Measurements from ENCODE around the gene MT1A.

Gene MT1A

GRCh38 chr16:56637814-56638750 lies at the start of gene MT1A:
TSS of gene MT1A (plus strand) at chr16:56638666. CDS start at chr16:56638739, 73 bp downstream.
- Mint-ChIP-seq H3K27ac (no peak within 1 kb of the TSS), H3K4me3 (peak within 1 kb of the TSS; percentile 57), H3K36me3 (ENCODE audit: low read depth) (no peaks in the 10 kb centered on the region), H3K4me1 (ENCODE audit: low read depth) (peaks cover 31% of the 10 kb centered on the region), H3K27me3 (peaks cover 80% of the 10 kb centered on the region), H3K9me3 (no peaks in the 10 kb centered on the region)
- no peak for DNase-seq

- Mint-ChIP-seq H3K9me3 (no peaks in the 10 kb centered on the region), H3K36me3 (ENCODE audit: low read depth) (no peaks in the 10 kb centered on the region), H3K27me3 (peaks cover 46% of the 10 kb centered on the region), H3K4me3 (peak overlapping the region; percentile 74), H3K4me1 (ENCODE audit: low read depth) (peaks cover 13% of the 10 kb centered on the region), H3K27ac (no peak overlapping the region)
- no peak for DNase-seq
These were observed 49.7 kb upstream of the MT1A start for GRCh38 chr16:56588781-56589140.

GRCh38 chr16:56589141-56590039 lies 49.1 kb upstream of the MT1A start, which contains the start of gene MT3:
TSS of gene MT3 (plus strand) at chr16:56589528. CDS start at chr16:56589591, 63 bp downstream.
- Mint-ChIP-seq H3K36me3 (ENCODE audit: low read depth) (no peaks in the 10 kb centered on the region), H3K4me1 (ENCODE audit: low read depth) (peaks cover 13% of the 10 kb centered on the region), H3K27me3 (peaks cover 46% of the 10 kb centered on the region), H3K9me3 (no peaks in the 10 kb centered on the region), H3K4me3 (peak within 1 kb of the TSS; percentile 74), H3K27ac (no peak within 1 kb of the TSS)
- peak; percentile 55 for DNase-seq

GRCh38 chr16:56591377-56592060 lies 46.9 kb upstream of the MT1A start:
- Mint-ChIP-seq H3K27ac (no peak overlapping the region), H3K4me1 (ENCODE audit: low read depth) (peaks cover 13% of the 10 kb centered on the region), H3K9me3 (no peaks in the 10 kb centered on the region), H3K36me3 (ENCODE audit: low read depth) (no peaks in the 10 kb centered on the region), H3K27me3 (peaks cover 40% of the 10 kb centered on the region), H3K4me3 (no peak overlapping the region)
- no peak for DNase-seq

- Mint-ChIP-seq H3K4me3 (no peak overlapping the region), H3K27me3 (peaks cover 29% of the 10 kb centered on the region), H3K27ac (no peak overlapping the region), H3K4me1 (ENCODE audit: low read depth) (peaks cover 16% of the 10 kb centered on the region), H3K9me3 (no peaks in the 10 kb centered on the region), H3K36me3 (ENCODE audit: low read depth) (no peaks in the 10 kb centered on the region)
- DNase-seq, result no peak
These were observed 44.7 kb upstream of the MT1A start for GRCh38 chr16:56593573-56594291.

GRCh38 chr16:56594292-56594619 lies 44.2 kb upstream of the MT1A start:
- Mint-ChIP-seq H3K27ac (no peak overlapping the region), H3K4me1 (ENCODE audit: low read depth) (peaks cover 14% of the 10 kb centered on the region), H3K27me3 (peaks cover 25% of the 10 kb centered on the region), H3K9me3 (no peaks in the 10 kb centered on the region), H3K36me3 (ENCODE audit: low read depth) (no peaks in the 10 kb centered on the region), H3K4me3 (no peak overlapping the region)
- no peak for DNase-seq

GRCh38 chr16:56600398-56600999 lies 38.0 kb upstream of the MT1A start:
- H3K9me3 Mint-ChIP-seq, result no peaks in the 10 kb centered on the region
- H3K27me3 Mint-ChIP-seq, result peaks cover 11% of the 10 kb centered on the region
- H3K27ac Mint-ChIP-seq, result no peak overlapping the region
- no peak for DNase-seq
- no peak overlapping the region for H3K4me3 Mint-ChIP-seq
- peaks cover 4% of the 10 kb centered on the region for H3K4me1 Mint-ChIP-seq (ENCODE audit: low read depth)
- H3K36me3 Mint-ChIP-seq (ENCODE audit: low read depth), result no peaks in the 10 kb centered on the region

GRCh38 chr16:56601325-56601724 lies 37.1 kb upstream of the MT1A start:
- no peak overlapping the region for H3K27ac Mint-ChIP-seq
- H3K4me3 Mint-ChIP-seq, result no peak overlapping the region
- H3K36me3 Mint-ChIP-seq (ENCODE audit: low read depth), result no peaks in the 10 kb centered on the region
- H3K9me3 Mint-ChIP-seq, result no peaks in the 10 kb centered on the region
- DNase-seq, result no peak
- H3K27me3 Mint-ChIP-seq, result peaks cover 11% of the 10 kb centered on the region
- H3K4me1 Mint-ChIP-seq (ENCODE audit: low read depth), result peaks cover 10% of the 10 kb centered on the region

GRCh38 chr16:56603589-56603988 lies 34.9 kb upstream of the MT1A start:
- Mint-ChIP-seq H3K36me3 (ENCODE audit: low read depth) (peaks cover 2% of the 10 kb centered on the region), H3K4me1 (ENCODE audit: low read depth) (peaks cover 24% of the 10 kb centered on the region), H3K27ac (no peak overlapping the region), H3K4me3 (no peak overlapping the region), H3K27me3 (peaks cover 11% of the 10 kb centered on the region), H3K9me3 (no peaks in the 10 kb centered on the region)
- DNase-seq, result no peak

- Mint-ChIP-seq H3K4me1 (ENCODE audit: low read depth) (peaks cover 36% of the 10 kb centered on the region), H3K27ac (no peak overlapping the region), H3K4me3 (no peak overlapping the region), H3K36me3 (ENCODE audit: low read depth) (peaks cover 11% of the 10 kb centered on the region), H3K27me3 (peaks cover 11% of the 10 kb centered on the region), H3K9me3 (no peaks in the 10 kb centered on the region)
- DNase-seq, result no peak
These were observed 33.5 kb upstream of the MT1A start for GRCh38 chr16:56604966-56605365.

GRCh38 chr16:56605475-56605874 lies 33.0 kb upstream of the MT1A start:
- Mint-ChIP-seq H3K4me3 (no peak overlapping the region), H3K4me1 (ENCODE audit: low read depth) (peaks cover 41% of the 10 kb centered on the region), H3K36me3 (ENCODE audit: low read depth) (peaks cover 11% of the 10 kb centered on the region), H3K27me3 (peaks cover 6% of the 10 kb centered on the region), H3K27ac (no peak overlapping the region), H3K9me3 (no peaks in the 10 kb centered on the region)
- DNase-seq, result no peak

GRCh38 chr16:56606071-56606475 lies 32.4 kb upstream of the MT1A start:
- Mint-ChIP-seq H3K4me3 (no peak overlapping the region), H3K9me3 (no peaks in the 10 kb centered on the region), H3K36me3 (ENCODE audit: low read depth) (peaks cover 11% of the 10 kb centered on the region), H3K27ac (peak overlapping the region; percentile 30), H3K27me3 (peaks cover 2% of the 10 kb centered on the region), H3K4me1 (ENCODE audit: low read depth) (peaks cover 47% of the 10 kb centered on the region)
- DNase-seq, result no peak

GRCh38 chr16:56606476-56607108 lies 31.9 kb upstream of the MT1A start:
- Mint-ChIP-seq H3K4me1 (ENCODE audit: low read depth) (peaks cover 52% of the 10 kb centered on the region), H3K36me3 (ENCODE audit: low read depth) (peaks cover 11% of the 10 kb centered on the region), H3K27me3 (no peaks in the 10 kb centered on the region), H3K9me3 (no peaks in the 10 kb centered on the region), H3K27ac (peak overlapping the region; percentile 29), H3K4me3 (no peak overlapping the region)
- no peak for DNase-seq
